Endothelial cell of umbilical vein (primary cell): Measurements from ENCODE around the gene MUC22. TPM values are rescaled to one million over a fixed set of nuclear protein-coding genes. Genes with fewer than 3 reads are reported as not detected.

Experiments
- BruUV-seq: library from RNA; stranded (reverse); fragments of 400-500 nt; replicated peaks from 2 replicates; lab custom pipeline; 2021; lab: Mats Ljungman, UMichigan
- CTCF ChIA-PET: fragments of 300-600, 350-600 bp; sonication (Branson Sonifier 250); formaldehyde crosslinking; loops from one replicate; lab custom pipeline; 2021; ENCODE audit warnings: antibody characterized with exemption, inconsistent platforms; lab: Charles Lee
- POLR2A ChIA-PET: fragments of 300-600, 350-600 bp; sonication (Branson Sonifier 250); formaldehyde crosslinking; loops from one replicate; lab custom pipeline; 2021; ENCODE audit warnings: antibody characterized with exemption, inconsistent platforms; lab: Charles Lee
- DNase-seq: peaks from one replicate; pipeline ENCODE4 v3.0.0-alpha.2; 2011; ENCODE audit warnings: low read depth, low spot score
- FAIRE-seq: peaks from 2 replicates; lab custom pipeline; 2011; peaks lifted over from hg19 to GRCh38; lab: Jason Lieb, UNC
- H2AFZ ChIP-seq: 2 replicates; pipeline ENCODE4 v1.6.0; 2012; ENCODE audit warnings: low read depth, low read length, control low read depth, inconsistent platforms
- H3K27ac ChIP-seq: 2 replicates; pipeline ENCODE4 v1.5.1; 2011; ENCODE audit warnings: low read depth, mild to moderate bottlenecking, control low read depth, low read length, moderate library complexity; ENCODE audit not compliant: insufficient read depth
- H3K27me3 ChIP-seq, 2 experiments: 2 replicates each; pipeline versions ENCODE4 v1.6.0 to v1.6.1; 2011; ENCODE audit warnings: low read length in 2 of 2, mixed read lengths in 1 of 2; ENCODE audit not compliant: control insufficient read depth in 2 of 2, insufficient read depth in 2 of 2
- H3K36me3 ChIP-seq, 2 experiments: 2 replicates in 1 of 2; 3 replicates in 1 of 2; pipeline ENCODE4 v1.5.1; 2011; ENCODE audit warnings: low read length in 2 of 2, mild to moderate bottlenecking in 1 of 2, moderate library complexity in 1 of 2; ENCODE audit not compliant: control insufficient read depth in 2 of 2, insufficient read depth in 2 of 2; ENCODE audit errors: extremely low read depth in 1 of 2
- H3K4me1 ChIP-seq: 3 replicates; pipeline ENCODE4 v1.5.1; 2011; ENCODE audit warnings: mild to moderate bottlenecking, low read length; ENCODE audit not compliant: control insufficient read depth, insufficient read depth; ENCODE audit errors: extremely low read depth
- H3K4me2 ChIP-seq: 2 replicates; pipeline ENCODE4 v1.6.1; 2011; ENCODE audit warnings: low read length, control low read depth, mixed read lengths; ENCODE audit not compliant: insufficient read depth
- H3K4me3 ChIP-seq, 3 experiments: fragments of 200-600 bp in 1 of 3; sonication (generic), shearing (Covaris generic) in 1 of 3; replicated peaks in 1 of 3; 2 replicates each; pipeline ENCODE4 v1.5.1; 2011 to 2016; ENCODE audit warnings: control low read depth in 3 of 3, low read length in 3 of 3, mild to moderate bottlenecking in 2 of 3, inconsistent platforms in 1 of 3, low read depth in 1 of 3, moderate library complexity in 1 of 3; ENCODE audit not compliant: insufficient read depth in 1 of 3
- H3K79me2 ChIP-seq: 2 replicates; pipeline ENCODE4 v1.6.0; 2012; ENCODE audit warnings: low read length, inconsistent platforms; ENCODE audit not compliant: control insufficient read depth, insufficient read depth
- H3K9ac ChIP-seq: replicated peaks from 2 replicates; pipeline ENCODE3; 2011; ENCODE audit warnings: low read length, control low read depth; ENCODE audit not compliant: insufficient read depth; ENCODE audit errors: extremely low read depth
- H3K9me1 ChIP-seq: replicated peaks from 3 replicates; pipeline ENCODE4 v1.6.0; 2011; ENCODE audit warnings: mild to moderate bottlenecking, low read length; ENCODE audit not compliant: control insufficient read depth, insufficient read depth; ENCODE audit errors: extremely low read depth
- H3K9me3 ChIP-seq: replicated peaks from 2 replicates; pipeline ENCODE4 v1.5.1; 2012; ENCODE audit warnings: low read length, inconsistent platforms; ENCODE audit not compliant: control insufficient read depth, insufficient read depth
- H4K20me1 ChIP-seq: replicated peaks from 2 replicates; pipeline ENCODE3; 2011; ENCODE audit warnings: mild to moderate bottlenecking, low read length; ENCODE audit not compliant: control insufficient read depth, insufficient read depth; ENCODE audit errors: extremely low read depth
- EZH2 ChIP-seq: IDR thresholded peaks from 2 replicates; pipeline ENCODE4 v1.6.1; 2012; ENCODE audit warnings: borderline replicate concordance, low read depth, mild to moderate bottlenecking, moderate library complexity, low read length, inconsistent platforms; ENCODE audit not compliant: severe bottlenecking
- FOS ChIP-seq: IDR thresholded peaks from 2 replicates; pipeline ENCODE4 v1.6.1; 2011; ENCODE audit warnings: mild to moderate bottlenecking, low read length, moderate library complexity, borderline replicate concordance; ENCODE audit not compliant: insufficient read depth
- GATA2 ChIP-seq: IDR thresholded peaks from 2 replicates; pipeline ENCODE4 v1.7.0; 2011; ENCODE audit warnings: low read depth, mild to moderate bottlenecking, moderate library complexity, mixed read lengths, low read length; ENCODE audit not compliant: insufficient read length, insufficient read depth
- POLR2AphosphoS5 ChIP-seq: IDR thresholded peaks from 2 replicates; pipeline ENCODE4 v1.6.1; 2012; ENCODE audit warnings: low read depth, mild to moderate bottlenecking, control low read depth, low read length, moderate library complexity; ENCODE audit not compliant: insufficient read depth
- dilution Hi-C: fragments of 300-500 bp; cut with MboI; formaldehyde crosslinking; loops from one replicate; pipeline ENCODE4 v1.15.0; 2019; ENCODE audit warnings: low sequenced_read_pairs; ENCODE audit not compliant: extremely low pct_ligation_motif_present
- intact Hi-C: fragments of 100-400 bp; cut with micrococcal nuclease; formaldehyde crosslinking; loops from one replicate; pipeline ENCODE4 v1.10.0; 2022
- polyA plus RNA-seq, 4 experiments: library from polyadenylated mRNA; depleted of rRNA in 3 of 4; stranded (reverse) in 3 of 4; unstranded in 1 of 4; fragments of >200 nt; gene quantifications; 2 replicates each; pipeline versions ENCODE4 v1.2.1 to v1.2.3, GENCODE V29; 2011 to 2012; ENCODE audit warnings: missing spikeins in 1 of 4
- total RNA-seq: library from RNA; stranded (reverse); gene quantifications from 2 replicates; pipeline ENCODE4 v1.2.3, GENCODE V29; 2021
- TF ChIP-seq, protein P1 (sequence below): IDR thresholded peaks from 2 replicates; pipeline ENCODE4 v1.6.1; 2011; ENCODE audit not compliant: insufficient read depth, insufficient read length

MUC22 gene
- total and polyA plus RNA-seq, 2 donors (not counting 3 experiments of a cell fraction or from before 2014, with no cell fraction given): not detected

DNA sequence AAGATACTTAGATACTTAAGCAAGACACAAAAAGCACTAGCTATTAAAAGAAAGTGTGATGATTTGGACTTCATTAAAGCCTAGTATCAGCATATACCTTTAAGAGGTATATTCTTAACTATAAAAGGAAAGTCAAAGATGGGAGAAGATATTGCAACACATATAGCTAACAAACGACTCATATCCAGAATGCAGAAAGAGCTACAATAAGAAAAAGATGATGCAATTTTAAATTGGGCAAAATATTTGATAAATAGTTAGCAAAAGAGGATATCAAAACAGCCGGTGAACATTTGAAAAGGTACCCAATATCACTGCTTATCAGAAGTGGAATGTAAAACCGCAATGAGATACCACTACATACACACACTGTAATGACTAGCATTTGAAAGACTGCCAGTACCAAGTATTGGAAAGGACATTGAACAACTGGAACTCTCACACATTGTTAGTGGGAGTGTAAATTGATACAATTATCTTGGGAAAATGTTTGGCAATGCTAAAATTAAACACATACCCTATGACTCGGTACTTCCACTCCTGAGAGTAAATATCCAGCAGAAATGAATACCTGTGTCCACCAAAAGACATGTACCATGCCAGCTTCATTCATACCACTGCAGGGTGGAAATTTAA is 25.7 kb downstream of the MUC22 start:
- FAIRE-seq (no peak), DNase-seq (no peak)
- POLR2A ChIA-PET: no interaction called here
- H3K4me2 ChIP-seq: no peak overlapping the region
- dilution Hi-C loops: no loop called here
- H3K36me3 ChIP-seq: no peaks in the 10 kb centered on the region
- H4K20me1 ChIP-seq: no peaks in the 10 kb centered on the region
- H3K4me1 ChIP-seq: no peaks in the 10 kb centered on the region
- no peak overlapping the region for H3K27ac ChIP-seq
- TF ChIP-seq POLR2AphosphoS5 (no peak), EZH2 (no peak), FOS (no peak), GATA2 (no peak)
- TF ChIP-seq, protein P1, sequence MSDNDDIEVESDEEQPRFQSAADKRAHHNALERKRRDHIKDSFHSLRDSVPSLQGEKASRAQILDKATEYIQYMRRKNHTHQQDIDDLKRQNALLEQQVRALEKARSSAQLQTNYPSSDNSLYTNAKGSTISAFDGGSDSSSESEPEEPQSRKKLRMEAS: no peak
- intact Hi-C loops: no loop called here
- no peak overlapping the region for H2AFZ ChIP-seq
- H3K79me2 ChIP-seq: no peaks in the 10 kb centered on the region
- no peaks in the 10 kb centered on the region for H3K9me3 ChIP-seq
- H3K27me3 ChIP-seq: peaks cover 9 to 10% of the 10 kb centered on the region in 2 experiments
- no peaks in the 10 kb centered on the region for H3K9me1 ChIP-seq
- no TSS peak for BruUV-seq
- no peak overlapping the region for H3K9ac ChIP-seq
- CTCF ChIA-PET: interaction anchor here (1.3 kb wide), 1 partner anchor 16 kb away, joined by 3 read pairs; no protein-coding TSS in a partner anchor
- H3K4me3 ChIP-seq: no peak overlapping the region

DNA sequence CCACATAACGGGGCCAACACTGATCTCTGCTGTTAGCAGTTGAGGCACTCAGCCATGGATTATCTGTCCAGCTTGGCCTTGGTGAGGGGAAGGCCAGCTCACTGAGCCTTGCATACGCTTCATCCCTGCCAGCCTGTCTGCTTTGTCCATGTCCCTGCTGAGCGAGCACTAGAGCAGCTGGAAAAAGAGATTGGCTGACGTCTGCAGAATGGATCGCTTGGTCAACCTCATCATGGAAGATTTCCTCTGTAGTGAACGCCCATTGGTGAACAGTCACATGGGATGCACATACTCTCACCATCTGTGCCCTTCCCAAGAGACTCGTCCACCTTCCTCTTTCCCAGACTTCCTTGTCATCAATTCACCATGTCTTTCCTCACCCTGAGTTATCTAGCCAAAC is 26.9 kb downstream of the MUC22 start:
- no peak for FAIRE-seq
- no peaks in the 10 kb centered on the region for H3K4me1 ChIP-seq
- no peaks in the 10 kb centered on the region for H3K9me1 ChIP-seq
- no peak overlapping the region for H3K4me2 ChIP-seq
- no TSS peak for BruUV-seq
- H3K79me2 ChIP-seq: no peaks in the 10 kb centered on the region
- ChIA-PET CTCF (interaction anchor here (0.8 kb wide), 2 partner anchors 43 to 122 kb away, joined by 3 to 4 read pairs; no protein-coding TSS in a partner anchor), POLR2A (no interaction called here)
- no peaks in the 10 kb centered on the region for H3K36me3 ChIP-seq
- no peak overlapping the region for H2AFZ ChIP-seq
- no peaks in the 10 kb centered on the region for H4K20me1 ChIP-seq
- DNase-seq: no peak
- H3K27ac ChIP-seq: no peak overlapping the region
- intact Hi-C loops (no loop called here), dilution Hi-C loops (no loop called here)
- no peaks in the 10 kb centered on the region for H3K9me3 ChIP-seq
- no peak overlapping the region for H3K4me3 ChIP-seq
- no peak for TF ChIP-seq POLR2AphosphoS5
- H3K9ac ChIP-seq: no peak overlapping the region
- H3K27me3 ChIP-seq: peaks cover 9 to 13% of the 10 kb centered on the region in 2 experiments
